A549 (cell line): Measurements from ENCODE around the gene DIPK2A. TPM values are rescaled to one million over a fixed set of nuclear protein-coding genes. Genes with fewer than 3 reads are reported as not detected.

Experiments
- ATAC-seq, 2 experiments: fragments of 200-7000 bp in 1 of 2; fragments of >200 bp in 1 of 2; cut with Nextera tagmentation in 1 of 2; cut with Tn5 transposase in 1 of 2; 3 replicates each; pipeline versions ENCODE4 v1.8.0 to v1.9.1; 2018 to 2020; ENCODE audit warnings: mild to moderate bottlenecking in 1 of 2, moderate library complexity in 1 of 2
- CTCF ChIA-PET: fragments of 300-600 bp; sonication (Branson Sonifier 250); formaldehyde crosslinking; extraction: SDS; loops from one replicate; lab custom pipeline; 2021; ENCODE audit warnings: antibody characterized with exemption, inconsistent platforms; lab: Yijun Ruan, JAX
- POLR2A ChIA-PET: fragments of 350-600 bp; formaldehyde crosslinking; extraction: SDS; loops from one replicate; lab custom pipeline; 2021; ENCODE audit warnings: antibody characterized with exemption, inconsistent platforms; lab: Yijun Ruan, JAX
- DNase-seq, 2 experiments: peaks; one replicate each; pipeline versions ENCODE4 v3.0.0 to v3.0.0-alpha.2; 2011 to 2016; ENCODE audit warnings: low read depth in 1 of 2, low spot score in 1 of 2
- FAIRE-seq: peaks from 2 replicates; lab custom pipeline; 2011; peaks lifted over from hg19 to GRCh38; lab: Jason Lieb, UNC
- H3K27ac ChIP-seq, 2 experiments: fragments of >200 bp; sonication (Bioruptor Twin); formaldehyde crosslinking; 3 replicates each; pipeline ENCODE4 v1.5.1; 2016 to 2017
- H3K4me1 ChIP-seq: fragments of >200 bp; sonication (Bioruptor Twin); formaldehyde crosslinking; 3 replicates; pipeline ENCODE4 v1.6.1; 2016
- H3K4me2 ChIP-seq: fragments of >200 bp; sonication (Bioruptor Twin); formaldehyde crosslinking; 3 replicates; pipeline ENCODE4 v1.6.1; 2016
- H3K4me3 ChIP-seq: fragments of >200 bp; sonication (Bioruptor Twin); formaldehyde crosslinking; 3 replicates; pipeline ENCODE4 v1.5.1; 2016
- H3K9me3 ChIP-seq: fragments of >200 bp; sonication (Bioruptor Twin); formaldehyde crosslinking; 3 replicates; pipeline ENCODE4 v1.6.1; 2016
- BCL3 ChIP-seq: fragments of >200 bp; sonication (Bioruptor Twin); formaldehyde crosslinking; IDR thresholded peaks from 3 replicates; pipeline ENCODE4 v1.6.1; 2016
- BHLHE40 ChIP-seq: IDR thresholded peaks from 2 replicates; pipeline ENCODE4 v1.6.1; 2012; ENCODE audit warnings: low read depth, low read length, inconsistent platforms
- CBX8 ChIP-seq: fragments of 200-600 bp; sonication (generic); IDR thresholded peaks from 2 replicates; pipeline ENCODE4 v1.6.1; 2016
- CHD2 ChIP-seq: fragments of 150-350 bp; IDR thresholded peaks from 2 replicates; pipeline ENCODE4 v1.6.1; 2014; ENCODE audit warnings: low read length; ENCODE audit not compliant: partially characterized antibody
- EP300 ChIP-seq, 2 experiments: fragments of >200 bp; sonication (Bioruptor Twin); formaldehyde crosslinking; IDR thresholded peaks; 2 replicates in 1 of 2; 3 replicates in 1 of 2; pipeline ENCODE4 v1.6.1; 2016 to 2017
- GATA3 ChIP-seq: IDR thresholded peaks from 2 replicates; pipeline ENCODE4 v1.6.1; 2012; ENCODE audit warnings: borderline replicate concordance
- HES2 ChIP-seq: fragments of >200 bp; sonication (Bioruptor Twin); formaldehyde crosslinking; IDR thresholded peaks from 2 replicates; pipeline ENCODE4 v1.6.1; 2016
- HEYL ChIP-seq: fragments of 250-450 bp; sonication (Bioruptor Pico); IDR thresholded peaks from 2 replicates; pipeline ENCODE4 v1.8.0; 2021; ENCODE audit warnings: mild to moderate bottlenecking, moderate library complexity
- HMGXB4 ChIP-seq: fragments of 250-450 bp; sonication (Bioruptor Pico); IDR thresholded peaks from 2 replicates; pipeline ENCODE4 v1.5.0; 2021; ENCODE audit warnings: mild to moderate bottlenecking, moderate library complexity, borderline replicate concordance
- HOXA7 ChIP-seq: fragments of 250-450 bp; sonication (Bioruptor Pico); IDR thresholded peaks from 2 replicates; pipeline ENCODE4 v1.5.0; 2020; ENCODE audit warnings: mild to moderate bottlenecking, moderate library complexity
- HOXB13 ChIP-seq: fragments of 250-450 bp; sonication (Bioruptor Pico); IDR thresholded peaks from 2 replicates; pipeline ENCODE4 v1.5.0; 2020; ENCODE audit warnings: low read depth, mild to moderate bottlenecking, moderate library complexity
- HOXB5 ChIP-seq: fragments of 250-450 bp; sonication (Bioruptor Pico); IDR thresholded peaks from 2 replicates; pipeline ENCODE4 v1.5.0; 2020; ENCODE audit warnings: mild to moderate bottlenecking, moderate library complexity
- JUNB ChIP-seq: fragments of >200 bp; sonication (Bioruptor Twin); formaldehyde crosslinking; IDR thresholded peaks from 2 replicates; pipeline ENCODE4 v1.6.1; 2016
- MAFK ChIP-seq: fragments of 450-650 bp; IDR thresholded peaks from 2 replicates; pipeline ENCODE4 v1.6.1; 2014; ENCODE audit not compliant: partially characterized antibody
- MAX ChIP-seq: IDR thresholded peaks from 2 replicates; pipeline ENCODE4 v1.6.1; 2012
- MYC ChIP-seq: IDR thresholded peaks from 2 replicates; pipeline ENCODE4 v1.6.1; 2012; ENCODE audit warnings: mild to moderate bottlenecking, inconsistent platforms, low read length, improper control_type of control experiment, borderline replicate concordance
- NFE2L2 ChIP-seq: fragments of 150-350 bp; conservative IDR thresholded peaks from 2 replicates; pipeline ENCODE4 v1.6.1; 2014; ENCODE audit warnings: low read length
- RAD21 ChIP-seq, 2 experiments: fragments of >200 bp in 1 of 2; sonication (Bioruptor Twin) in 1 of 2; formaldehyde crosslinking in 1 of 2; IDR thresholded peaks in 1 of 2; conservative IDR thresholded peaks in 1 of 2; 2 replicates in 1 of 2; 3 replicates in 1 of 2; pipeline ENCODE4 v1.6.1; 2012 to 2018; ENCODE audit warnings: inconsistent platforms in 1 of 2
- RARB ChIP-seq: fragments of 250-450 bp; sonication (Bioruptor Pico); IDR thresholded peaks from 2 replicates; pipeline ENCODE4 v1.8.0; 2021; ENCODE audit warnings: mild to moderate bottlenecking, moderate library complexity
- RCOR1 ChIP-seq: fragments of 150-350 bp; IDR thresholded peaks from 2 replicates; pipeline ENCODE4 v1.6.1; 2014; ENCODE audit warnings: antibody characterized with exemption, low read length, low read depth
- REST ChIP-seq: fragments of 200-600 bp; sonication (generic); IDR thresholded peaks from 2 replicates; pipeline ENCODE4 v1.6.1; 2016; ENCODE audit warnings: antibody characterized with exemption, mild to moderate bottlenecking, moderate library complexity
- RFX5 ChIP-seq: fragments of 450-650 bp; IDR thresholded peaks from 2 replicates; pipeline ENCODE4 v1.7.1; 2014; ENCODE audit warnings: antibody characterized with exemption, mild to moderate bottlenecking, moderate library complexity
- SMC3 ChIP-seq: fragments of >200 bp; sonication (Bioruptor Twin); formaldehyde crosslinking; IDR thresholded peaks from 3 replicates; pipeline ENCODE4 v1.6.1; 2018; ENCODE audit warnings: inconsistent platforms
- WGBS: methylation state at CpG from one replicate; pipeline ENCODE4 v1.1.6; 2017; ENCODE audit errors: missing lambda C conversion rate; 5-methylcytosine and 5-hydroxymethylcytosine counted together
- polyA plus RNA-seq, 4 experiments: library from polyadenylated mRNA; depleted of rRNA in 3 of 4; stranded (reverse); fragments of >200 nt; fragmentation: RNase III in 1 of 4; extraction: RNeasy Plus Mini Kit Qiagen cat#74134 plus additional on column Dnase treatment in 1 of 4; gene quantifications; 2 replicates in 3 of 4; 3 replicates in 1 of 4; pipeline ENCODE4 v1.2.3, GENCODE V29; 2011 to 2017

Gene DIPK2A
- polyA plus RNA-seq, 2 of the 4 experiments (the other 2 are of a cell fraction) = 5.7 to 9.8 TPM

- no peak for FAIRE-seq
- Histone ChIP-seq H3K9me3 (no peaks in the 10 kb centered on the region), H3K4me1 (no peaks in the 10 kb centered on the region), H3K27ac (no peak overlapping the region), H3K4me2 (no peak overlapping the region), H3K4me3 (no peak overlapping the region)
- no peak for DNase-seq
- POLR2A ChIA-PET = no interaction called here
- no peak for ATAC-seq
- TF ChIP-seq MYC = no peak
- no peak for TF ChIP-seq RFX5
- TF ChIP-seq REST = no peak
- no peak for TF ChIP-seq BCL3
- no peak for TF ChIP-seq RAD21 (conservative IDR thresholded peaks at IDR 0.05 in 1 of 2, IDR thresholded peaks at IDR 0.05 in 1 of 2)
- no peak for TF ChIP-seq MAX
- TF ChIP-seq HOXB5 (CRISPR knock-in tag) = no peak
- TF ChIP-seq MAFK = no peak
- TF ChIP-seq NFE2L2 = no peak
- TF ChIP-seq RCOR1 = no peak
- TF ChIP-seq HOXA7 (CRISPR knock-in tag) = no peak
- no peak for TF ChIP-seq EP300 (IDR thresholded peaks at IDR 0.05)
- no peak for TF ChIP-seq SMC3
- no peak for TF ChIP-seq BHLHE40
- TF ChIP-seq HEYL (CRISPR knock-in tag) = no peak
- no peak for TF ChIP-seq GATA3
- no peak for TF ChIP-seq HOXB13 (CRISPR knock-in tag)
- TF ChIP-seq CBX8 = no peak
- 79% methylated on average over 6 of the region's 6 CpGs for WGBS
- CTCF ChIA-PET = no interaction called here
Measured at GRCh38 chr3:143998266-143998665, 26.6 kb downstream of the DIPK2A start.

- FAIRE-seq = no peak
- POLR2A ChIA-PET = no interaction called here
- Histone ChIP-seq H3K4me2 (no peak overlapping the region), H3K4me3 (no peak overlapping the region), H3K27ac (no peak overlapping the region), H3K4me1 (no peaks in the 10 kb centered on the region), H3K9me3 (no peaks in the 10 kb centered on the region)
- no peak for DNase-seq
- CTCF ChIA-PET = no interaction called here
- no peak for TF ChIP-seq HOXB5 (CRISPR knock-in tag)
- TF ChIP-seq HOXA7 (CRISPR knock-in tag) = no peak
- TF ChIP-seq HES2 = no peak
- TF ChIP-seq HMGXB4 (CRISPR knock-in tag) = no peak
- TF ChIP-seq CHD2 = no peak
- TF ChIP-seq RAD21 (conservative IDR thresholded peaks at IDR 0.05 in 1 of 2, IDR thresholded peaks at IDR 0.05 in 1 of 2) = no peak
- TF ChIP-seq SMC3 = no peak
- TF ChIP-seq RARB (CRISPR knock-in tag) = no peak
- TF ChIP-seq JUNB = no peak
- TF ChIP-seq MAX = no peak
- WGBS = 76% methylated on average over 1 of the region's 1 CpG
- no peak for ATAC-seq
Measured at GRCh38 chr3:144003051-144003450, 31.4 kb downstream of the DIPK2A start.
